ENCODE results near the gene PACSIN2. TPM values are rescaled to one million over a fixed set of nuclear protein-coding genes. Genes with fewer than 3 reads are reported as not detected.
A peak's percentile ranks its signal among the peaks of the same experiment; 100 is the strongest.

PACSIN2 gene
- total RNA-seq, 1 donor from 2014 or later, result 95.5 TPM

DNA sequence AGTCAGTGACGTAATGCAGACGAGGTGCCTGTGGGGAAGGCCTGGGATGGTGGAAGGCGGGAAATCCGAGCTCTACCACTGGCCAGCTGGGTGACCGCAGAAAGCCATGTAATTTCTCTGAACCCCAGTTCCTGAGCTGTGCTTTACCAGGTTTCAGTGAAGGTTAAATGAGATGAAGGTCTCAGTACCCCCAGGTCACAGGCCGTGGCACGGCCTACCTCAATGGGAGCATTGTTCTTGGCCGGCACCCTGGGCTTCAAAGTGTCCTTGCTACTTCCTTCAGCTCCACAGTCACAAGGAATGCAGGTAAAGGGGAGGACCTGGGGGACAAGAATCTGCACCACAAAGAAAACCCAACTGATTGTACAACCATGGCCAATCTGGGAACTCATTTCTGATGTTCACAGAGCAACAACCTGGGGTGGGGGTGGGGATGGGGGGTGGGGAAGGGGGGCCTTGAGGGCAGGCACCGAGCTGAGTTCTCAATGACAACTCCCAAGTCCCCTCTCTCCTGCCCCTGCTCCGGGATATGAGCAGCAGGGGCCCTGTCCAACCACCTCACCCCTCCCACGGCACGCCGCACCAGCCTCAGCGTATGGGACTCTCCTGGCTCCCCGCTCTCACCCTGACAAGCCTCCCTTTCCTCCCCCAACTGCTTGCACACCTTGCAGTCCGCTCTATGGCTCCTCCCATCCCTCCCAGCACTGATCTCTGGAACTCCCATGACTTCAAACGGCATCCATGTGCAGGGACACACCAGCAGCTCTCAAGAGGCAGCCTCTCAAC lies 98.8 kb downstream of the PACSIN2 start:
- Histone ChIP-seq H3K27ac (no peak overlapping the region), H3K36me3 (no peaks in the 10 kb centered on the region), H3K4me1 (peaks cover 7 to 18% of the 10 kb centered on the region in 2 donors), H3K27me3 (no peaks in the 10 kb centered on the region), H3K9me3 (no peaks in the 10 kb centered on the region), H3K4me3 (no peak overlapping the region)
- intact Hi-C loops (cut with DNase I), result no loop called here
- TF ChIP-seq, protein P1, sequence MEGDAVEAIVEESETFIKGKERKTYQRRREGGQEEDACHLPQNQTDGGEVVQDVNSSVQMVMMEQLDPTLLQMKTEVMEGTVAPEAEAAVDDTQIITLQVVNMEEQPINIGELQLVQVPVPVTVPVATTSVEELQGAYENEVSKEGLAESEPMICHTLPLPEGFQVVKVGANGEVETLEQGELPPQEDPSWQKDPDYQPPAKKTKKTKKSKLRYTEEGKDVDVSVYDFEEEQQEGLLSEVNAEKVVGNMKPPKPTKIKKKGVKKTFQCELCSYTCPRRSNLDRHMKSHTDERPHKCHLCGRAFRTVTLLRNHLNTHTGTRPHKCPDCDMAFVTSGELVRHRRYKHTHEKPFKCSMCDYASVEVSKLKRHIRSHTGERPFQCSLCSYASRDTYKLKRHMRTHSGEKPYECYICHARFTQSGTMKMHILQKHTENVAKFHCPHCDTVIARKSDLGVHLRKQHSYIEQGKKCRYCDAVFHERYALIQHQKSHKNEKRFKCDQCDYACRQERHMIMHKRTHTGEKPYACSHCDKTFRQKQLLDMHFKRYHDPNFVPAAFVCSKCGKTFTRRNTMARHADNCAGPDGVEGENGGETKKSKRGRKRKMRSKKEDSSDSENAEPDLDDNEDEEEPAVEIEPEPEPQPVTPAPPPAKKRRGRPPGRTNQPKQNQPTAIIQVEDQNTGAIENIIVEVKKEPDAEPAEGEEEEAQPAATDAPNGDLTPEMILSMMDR (IDR thresholded peaks at IDR 0.05), result no peak
- no peak for DNase-seq (ENCODE audit: low spot score in 2 of 2)

DNA sequence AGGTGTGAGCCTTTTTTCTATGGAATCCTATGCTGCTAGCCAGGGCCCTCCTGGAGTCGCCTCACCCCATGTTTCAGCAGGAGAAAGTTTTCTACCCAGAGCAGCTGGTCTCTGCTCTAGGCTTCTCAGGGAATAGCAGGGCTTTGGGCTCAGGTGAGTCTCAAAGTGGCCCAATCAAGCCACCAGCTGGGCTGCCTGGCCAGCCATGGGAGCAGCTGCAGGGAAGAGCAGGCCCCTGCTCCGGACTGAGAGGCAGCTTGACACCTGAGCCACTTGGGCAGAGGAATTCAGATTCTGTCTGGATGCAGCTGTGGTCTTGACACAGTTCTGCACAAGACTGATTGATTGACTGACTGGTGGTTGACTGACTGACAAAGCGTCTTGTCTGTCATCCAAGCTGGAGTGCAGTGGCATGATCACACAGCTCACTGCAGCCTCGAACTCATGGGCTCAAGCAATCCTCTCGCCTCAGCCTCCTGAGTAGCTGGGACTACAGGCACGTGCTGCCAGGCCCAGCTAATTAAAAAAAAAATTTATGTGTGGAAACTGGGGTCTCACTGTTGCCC lies 100.4 kb downstream of the PACSIN2 start:
- Histone ChIP-seq H3K4me1 (peaks cover 0 to 9% of the 10 kb centered on the region in 2 donors), H3K9me3 (no peaks in the 10 kb centered on the region), H3K27ac (no peak overlapping the region), H3K27me3 (no peaks in the 10 kb centered on the region), H3K4me3 (no peak overlapping the region), H3K36me3 (peaks cover 0 to 5% of the 10 kb centered on the region in 2 donors)
- TF ChIP-seq, protein P1 (IDR thresholded peaks at IDR 0.05), result no peak
- DNase-seq (ENCODE audit: low spot score in 2 of 2), result no peak
- intact Hi-C loops (cut with DNase I), result no loop called here

DNA sequence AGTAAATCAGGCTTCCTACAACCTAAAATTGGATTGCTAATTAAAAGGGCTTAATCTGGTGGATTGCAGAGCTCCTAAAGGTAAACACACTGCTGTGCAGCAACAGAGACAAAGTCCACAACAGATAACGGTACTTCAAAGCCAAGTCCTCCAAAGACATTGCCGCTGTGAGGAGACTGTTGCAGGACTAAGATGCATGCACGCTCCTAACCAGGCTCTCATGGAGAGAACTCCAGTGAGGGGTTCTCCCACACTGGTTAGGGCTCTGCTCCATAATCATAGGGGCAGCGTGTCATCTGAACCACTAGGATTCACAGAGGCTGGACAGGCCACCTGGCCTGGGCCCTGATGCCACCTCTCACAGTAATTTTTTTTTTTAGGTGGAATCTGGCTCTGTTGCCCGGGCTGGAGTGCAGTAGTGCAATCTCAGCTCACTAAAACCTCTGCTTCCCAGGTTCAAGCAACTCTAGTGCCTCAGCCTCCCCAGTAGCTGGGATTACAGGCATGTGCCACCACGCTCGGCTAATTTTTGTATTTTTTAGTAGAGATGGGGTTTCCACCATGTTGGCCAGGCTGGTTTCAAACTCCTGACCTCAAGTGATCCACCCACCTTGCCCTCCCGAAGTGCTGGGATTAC lies 101.0 kb downstream of the PACSIN2 start:
- H3K4me1 ChIP-seq, result peaks cover 1 to 7% of the 10 kb centered on the region in 2 donors
- H3K36me3 ChIP-seq, result peaks cover 4 to 5% of the 10 kb centered on the region in 2 donors
- H3K9me3 ChIP-seq, result no peaks in the 10 kb centered on the region
- H3K4me3 ChIP-seq, result no peak overlapping the region
- intact Hi-C loops (cut with DNase I), result no loop called here
- H3K27ac ChIP-seq, result no peak overlapping the region
- no peak for DNase-seq (ENCODE audit: low spot score in 2 of 2)
- TF ChIP-seq, protein P1 (IDR thresholded peaks at IDR 0.05), result no peak
- no peaks in the 10 kb centered on the region for H3K27me3 ChIP-seq

DNA sequence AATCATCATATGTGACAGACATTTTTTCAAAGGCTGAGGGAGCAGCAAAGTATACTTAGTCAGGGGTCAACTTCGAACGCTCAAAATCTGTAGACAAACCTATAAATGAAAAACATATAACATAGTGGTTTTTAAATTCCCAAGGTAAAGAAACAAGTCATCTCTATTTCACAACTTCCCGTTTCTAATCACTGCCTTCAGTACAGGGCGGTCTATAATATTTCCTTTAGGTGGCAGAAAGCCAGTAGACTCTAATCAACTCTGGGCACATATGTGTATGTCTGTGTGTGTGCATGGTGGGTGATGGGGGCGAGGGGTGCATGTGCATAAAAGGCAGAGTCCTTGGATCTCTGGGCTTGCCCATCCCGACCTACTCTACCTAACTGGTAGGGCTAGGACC lies 102.9 kb downstream of the PACSIN2 start:
- H3K4me1 ChIP-seq, result peaks cover 15 to 23% of the 10 kb centered on the region in 2 donors
- H3K9me3 ChIP-seq, result no peaks in the 10 kb centered on the region
- TF ChIP-seq, protein P1 (IDR thresholded peaks at IDR 0.05), result no peak
- H3K27me3 ChIP-seq, result no peaks in the 10 kb centered on the region
- no peak for DNase-seq (ENCODE audit: low spot score in 2 of 2)
- no peak overlapping the region for H3K4me3 ChIP-seq
- intact Hi-C loops (cut with DNase I), result no loop called here
- H3K27ac ChIP-seq, result no peak overlapping the region
- H3K36me3 ChIP-seq, result peaks cover 5 to 10% of the 10 kb centered on the region in 2 donors

DNA sequence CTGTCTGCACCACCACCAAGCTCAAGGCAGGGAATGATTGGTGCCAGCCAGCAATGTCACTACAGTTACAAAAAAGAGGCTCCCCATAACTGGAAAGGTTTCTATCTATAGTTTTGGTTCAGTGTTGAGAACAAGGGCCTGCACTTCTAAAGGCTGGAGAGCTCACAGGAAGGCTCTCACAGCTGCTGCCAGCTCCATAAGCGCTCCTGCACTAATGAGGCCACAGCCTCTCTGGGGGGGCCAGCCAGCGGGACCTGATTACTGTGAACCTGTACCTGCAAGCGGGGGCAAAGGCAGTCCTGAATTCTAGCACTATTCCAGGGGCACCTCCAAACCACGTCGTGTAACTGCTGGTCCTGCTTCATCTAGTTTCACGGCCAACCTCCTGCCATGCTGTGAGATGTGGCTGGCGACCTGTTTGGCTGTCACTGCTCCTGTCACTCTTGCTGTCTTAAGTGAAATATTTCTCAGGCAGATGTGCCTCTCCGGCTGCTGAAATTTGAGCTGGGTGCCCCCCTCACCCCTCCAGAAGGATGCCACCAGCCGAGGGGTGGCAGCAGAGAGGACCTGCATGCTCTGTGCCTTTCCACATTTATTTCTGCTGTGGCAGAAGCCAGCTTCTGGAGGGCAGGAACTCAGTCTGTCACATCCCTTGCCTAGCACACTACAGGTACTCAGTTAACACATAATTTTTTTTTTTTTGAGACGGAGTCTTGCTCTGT lies 104.6 kb downstream of the PACSIN2 start:
- H3K27ac ChIP-seq, result peak overlapping the region; percentile 36 to 66
- TF ChIP-seq, protein P1 (IDR thresholded peaks at IDR 0.05), result no peak
- H3K4me1 ChIP-seq, result peaks cover 27 to 39% of the 10 kb centered on the region in 2 donors
- H3K9me3 ChIP-seq, result no peaks in the 10 kb centered on the region
- H3K36me3 ChIP-seq, result peaks cover 5 to 12% of the 10 kb centered on the region in 2 donors
- H3K4me3 ChIP-seq, result no peak overlapping the region
- no peaks in the 10 kb centered on the region for H3K27me3 ChIP-seq
- DNase-seq (ENCODE audit: low spot score in 2 of 2), result no peak
- intact Hi-C loops (cut with DNase I), result no loop called here

Measured in ascending aorta (tissue), 2 donors.